T-cell (primary cell): ENCODE measurements around the gene SSPN. TPM values are rescaled to one million over a fixed set of nuclear protein-coding genes. Genes with fewer than 3 reads are reported as not detected.

ENCODE experiments used
- ATAC-seq, 4 experiments: fragments of 200-7000 bp in 3 of 4; fragments of 150-1000 bp in 1 of 4; cut with Tn5 transposase; replicated peaks in 1 of 4; 1 replicate in 3 of 4; 2 replicates in 1 of 4; pipeline ENCODE4 v1.10.0; 2021; ENCODE audit warnings: moderate library complexity in 3 of 4, mild to moderate bottlenecking in 2 of 4, moderate number of reproducible peaks in 1 of 4
- CTCF ChIA-PET, 2 donors: fragments of 300-600 bp; sonication (Branson Sonifier 250); formaldehyde crosslinking; loops; one replicate each; lab custom pipeline; 2022; ENCODE audit warnings: antibody characterized with exemption in 2 of 2; lab: Charles Lee
- POLR2A ChIA-PET, 2 donors: fragments of 300-600 bp; sonication (Branson Sonifier 250); formaldehyde crosslinking; loops; one replicate each; lab custom pipeline; 2022; ENCODE audit warnings: antibody characterized with exemption in 2 of 2; lab: Charles Lee
- DNase-seq, 35 experiments: peaks; one replicate each; pipeline versions ENCODE4 v3.0.0 to v3.0.0-alpha.2; 2013 to 2023
- H3K27ac ChIP-seq: one replicate; pipeline ENCODE4 v1.5.1; 2013; ENCODE audit warnings: low read length
- H3K27me3 ChIP-seq, 2 experiments: replicated peaks in 1 of 2; 1 replicate in 1 of 2; 2 replicates in 1 of 2; pipeline versions ENCODE4 v1.6.1 to v1.7.0; 2013; ENCODE audit warnings: low read length in 1 of 2, mixed read lengths in 1 of 2; ENCODE audit not compliant: control insufficient read depth in 2 of 2, insufficient read depth in 2 of 2; ENCODE audit errors: extremely low read depth in 1 of 2
- H3K36me3 ChIP-seq, 2 donors: 1 replicate in 1 of 2; 2 replicates in 1 of 2; pipeline versions ENCODE4 v1.6.1 to v1.7.0; 2013; ENCODE audit warnings: low read length in 1 of 2; ENCODE audit not compliant: control insufficient read depth in 2 of 2, insufficient read depth in 1 of 2; ENCODE audit errors: extremely low read depth in 1 of 2
- H3K4me1 ChIP-seq, 2 experiments: 1 replicate in 1 of 2; 2 replicates in 1 of 2; pipeline versions ENCODE4 v1.6.1 to v1.7.0; 2013; ENCODE audit warnings: low read length in 2 of 2, mixed read lengths in 1 of 2; ENCODE audit not compliant: insufficient read depth in 2 of 2, control insufficient read depth in 1 of 2; ENCODE audit errors: extremely low read depth in 1 of 2
- H3K4me3 ChIP-seq, 2 donors: 1 replicate in 1 of 2; 2 replicates in 1 of 2; pipeline versions ENCODE4 v1.5.1 to v1.7.0; 2013; ENCODE audit warnings: mild to moderate bottlenecking in 2 of 2, low read length in 1 of 2, moderate library complexity in 1 of 2; ENCODE audit not compliant: control insufficient read depth in 1 of 2; ENCODE audit errors: extremely low read depth in 1 of 2
- H3K9me3 ChIP-seq: 2 replicates; pipeline ENCODE4 v1.7.0; 2013
- H3K27ac Mint-ChIP-seq, 2 donors: one replicate each; pipeline ENCODE4 v1.8.0; 2020 to 2021; ENCODE audit warnings: mild to moderate bottlenecking in 2 of 2, mixed read lengths in 2 of 2
- H3K27me3 Mint-ChIP-seq, 2 donors: one replicate each; pipeline ENCODE4 v1.8.0; 2021 to 2022; ENCODE audit warnings: mixed read lengths in 2 of 2
- H3K36me3 Mint-ChIP-seq: one replicate; pipeline ENCODE4 v1.8.0; 2021; ENCODE audit warnings: mixed read lengths
- H3K4me1 Mint-ChIP-seq, 3 donors: one replicate each; pipeline ENCODE4 v1.8.0; 2020 to 2022; ENCODE audit warnings: mixed read lengths in 3 of 3, mild to moderate bottlenecking in 1 of 3
- H3K4me3 Mint-ChIP-seq, 3 donors: one replicate each; pipeline ENCODE4 v1.8.0; 2020 to 2022; ENCODE audit warnings: mild to moderate bottlenecking in 3 of 3, mixed read lengths in 3 of 3, moderate library complexity in 3 of 3
- H3K9me3 Mint-ChIP-seq, 3 donors: one replicate each; pipeline ENCODE4 v1.8.0; 2020 to 2022; ENCODE audit warnings: mixed read lengths in 3 of 3
- WGBS: methylation state at CpG from one replicate; pipeline ENCODE4 v1.1.5; 2013; ENCODE audit warnings: missing lambda C conversion rate; ENCODE audit not compliant: insufficient coverage; 5-methylcytosine and 5-hydroxymethylcytosine counted together
- total RNA-seq, 35 experiments: library from RNA in 6 of 35; stranded (reverse) in 6 of 35; fragments of 120-200 nt in 1 of 35; gene quantifications; one replicate each; pipeline versions ENCODE4 v1.2.1 to v1.2.4 and lab custom pipeline; 2013 to 2026

Gene SSPN
- total RNA-seq, 5 donors from 2014 or later (not counting 1 experiment from before 2014, with no cell fraction given) = 0.06 to 0.33 (median 0.15) TPM

DNA sequence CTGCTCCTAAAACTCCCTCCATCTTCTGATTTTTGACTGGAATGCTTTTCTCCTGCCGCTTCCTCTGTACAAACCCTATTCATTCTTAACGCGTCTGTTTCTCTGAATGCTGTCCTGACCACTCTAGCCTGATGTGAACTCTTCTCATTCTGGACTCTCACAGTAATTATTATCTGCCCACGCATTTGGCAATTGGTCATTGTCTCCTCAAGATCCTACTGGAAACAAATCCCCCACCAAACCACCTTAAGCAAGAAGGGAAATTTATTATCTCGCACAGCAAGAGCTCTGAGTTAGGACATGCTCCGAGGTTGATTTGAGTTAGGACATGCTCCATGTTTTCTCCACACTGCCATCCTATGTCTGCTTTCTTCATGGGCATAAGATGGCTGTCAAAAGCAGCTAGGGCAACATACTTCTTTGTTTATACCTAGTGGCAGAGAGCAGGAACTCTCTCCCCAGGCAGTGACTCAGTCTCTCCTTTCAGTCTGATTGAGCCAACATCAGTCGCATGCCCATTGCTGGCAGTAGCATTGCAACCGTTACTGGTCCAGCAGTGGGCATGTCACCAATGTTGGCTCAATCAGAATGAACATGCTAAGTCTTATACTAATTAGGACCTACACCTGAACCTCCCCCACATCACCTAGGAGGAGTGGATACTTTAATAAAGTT, 102.2 kb downstream of the SSPN start:
- H3K27ac ChIP-seq = no peak overlapping the region
- 92% methylated on average over 2 of the region's 8 CpGs for WGBS
- peaks cover 18 to 22% (median 19%) of the 10 kb centered on the region in 3 donors for H3K4me1 Mint-ChIP-seq
- no peaks in the 10 kb centered on the region for H3K9me3 ChIP-seq
- ChIA-PET CTCF (no interaction called here), POLR2A (no interaction called here)
- H3K27me3 ChIP-seq = no peaks in the 10 kb centered on the region
- no peaks in the 10 kb centered on the region for H3K4me1 ChIP-seq
- peaks cover 0 to 6% (median 0%) of the 10 kb centered on the region in 3 donors for H3K9me3 Mint-ChIP-seq
- peaks cover 0 to under 1% of the 10 kb centered on the region in 2 donors for H3K27me3 Mint-ChIP-seq
- no peak overlapping the region for H3K27ac Mint-ChIP-seq
- H3K36me3 ChIP-seq = no peaks in the 10 kb centered on the region
- ATAC-seq = no peak
- no peak overlapping the region for H3K4me3 ChIP-seq
- no peak for DNase-seq
- no peak overlapping the region for H3K4me3 Mint-ChIP-seq
- no peaks in the 10 kb centered on the region for H3K36me3 Mint-ChIP-seq

DNA sequence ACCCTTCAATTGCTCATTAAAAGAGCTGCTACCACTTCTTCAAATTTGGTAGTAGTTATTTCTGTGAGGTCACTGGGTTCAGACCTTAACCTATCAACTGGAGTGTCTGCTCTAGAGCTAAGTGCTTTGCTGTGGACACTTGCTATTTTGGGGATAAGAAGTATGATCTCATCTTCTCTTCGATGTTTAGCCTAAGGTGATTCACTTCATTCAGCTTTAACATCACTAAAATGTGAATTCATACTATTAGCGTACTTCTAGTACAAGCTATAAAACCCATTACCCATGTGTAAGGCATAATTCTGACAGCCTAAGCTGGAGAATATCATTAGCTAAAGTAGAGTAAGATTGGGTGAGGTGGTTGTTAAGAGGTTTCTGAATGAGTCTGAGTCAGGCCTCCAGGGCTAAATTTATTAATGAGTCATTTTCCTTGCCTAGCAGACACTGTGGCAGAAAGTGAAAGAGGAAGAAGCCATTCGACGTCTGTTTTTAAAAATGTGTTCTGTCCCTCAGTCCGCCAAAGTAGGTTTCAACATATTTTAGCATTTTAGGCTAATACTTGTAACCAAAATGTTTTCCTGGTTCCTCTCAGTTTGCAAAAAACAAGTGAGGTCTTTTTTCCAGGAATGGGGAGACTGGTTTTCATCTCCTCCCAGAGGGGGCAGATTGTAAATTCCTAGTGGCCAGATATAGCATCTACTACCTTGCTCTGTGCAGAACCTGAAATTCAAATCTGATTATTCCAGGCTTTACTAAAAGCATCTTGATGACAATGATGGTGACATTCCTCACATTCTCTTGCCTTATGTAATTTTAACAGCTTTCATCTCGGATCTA, 103.6 kb downstream of the SSPN start:
- POLR2A ChIA-PET = no interaction called here
- no peaks in the 10 kb centered on the region for H3K4me1 ChIP-seq
- peak; percentile 58 to 75 (median 62) for ATAC-seq
- Mint-ChIP-seq H3K27ac (peak overlapping the region in 1 of 2 donors; percentile 9), H3K9me3 (peaks cover 0 to 6% (median 0%) of the 10 kb centered on the region in 3 donors), H3K4me1 (peaks cover 18 to 22% (median 19%) of the 10 kb centered on the region in 3 donors), H3K4me3 (peak overlapping the region; percentile 19 to 59 (median 34)), H3K27me3 (peaks cover 0 to 6% of the 10 kb centered on the region in 2 donors), H3K36me3 (no peaks in the 10 kb centered on the region)
- peak overlapping the region in 1 of 2 donors; percentile 10 for H3K4me3 ChIP-seq
- 39% methylated on average over 3 of the region's 6 CpGs for WGBS
- no peaks in the 10 kb centered on the region for H3K27me3 ChIP-seq
- H3K36me3 ChIP-seq = no peaks in the 10 kb centered on the region
- DNase-seq = peak in 2 of 35 experiments; percentile 13 to 15
- no peak overlapping the region for H3K27ac ChIP-seq
- CTCF ChIA-PET = interaction anchor here in 1 of 2 donors (0.6 kb wide), 1 partner anchor 202 kb away, joined by 3 read pairs; no protein-coding TSS in a partner anchor
- H3K9me3 ChIP-seq = no peaks in the 10 kb centered on the region

DNA sequence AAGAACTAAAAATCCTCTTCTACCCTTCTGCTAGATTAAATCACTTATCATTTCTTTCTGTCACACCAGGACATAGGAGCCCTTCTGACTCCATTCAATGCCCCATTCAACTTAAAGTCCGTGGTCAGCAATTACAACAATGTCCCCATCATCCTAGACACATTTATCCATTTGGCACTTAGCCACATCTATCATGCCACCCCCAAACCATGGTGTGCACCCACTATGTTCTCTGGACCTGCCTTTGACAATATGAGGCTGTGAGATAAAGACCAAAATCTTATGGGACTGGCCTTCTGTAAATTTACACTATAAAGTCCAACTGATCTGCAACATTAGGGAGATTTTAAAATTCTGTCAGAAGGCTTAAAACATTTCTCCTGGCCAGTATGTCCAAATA, 104.4 kb downstream of the SSPN start:
- peaks cover 18 to 22% (median 19%) of the 10 kb centered on the region in 3 donors for H3K4me1 Mint-ChIP-seq

More for the DNA sequence above, 104.4 kb downstream of the SSPN start:
- Histone ChIP-seq H3K9me3 (no peaks in the 10 kb centered on the region), H3K27me3 (no peaks in the 10 kb centered on the region), H3K36me3 (no peaks in the 10 kb centered on the region), H3K4me1 (no peaks in the 10 kb centered on the region), H3K27ac (no peak overlapping the region), H3K4me3 (no peak overlapping the region)
- Mint-ChIP-seq H3K27ac (no peak overlapping the region), H3K36me3 (no peaks in the 10 kb centered on the region), H3K4me3 (peak overlapping the region in 2 of 3 donors; percentile 19 to 59), H3K27me3 (peaks cover 0 to 6% of the 10 kb centered on the region in 2 donors), H3K9me3 (peaks cover 0 to 6% (median 0%) of the 10 kb centered on the region in 3 donors)
- CTCF ChIA-PET = no interaction called here
- 75% methylated on average over 1 of the region's 1 CpG for WGBS
- POLR2A ChIA-PET = no interaction called here
- no peak for DNase-seq
- ATAC-seq = no peak

Other genes starting within 250 kb of the SSPN start
- under 1 TPM in 4 of 5 donors, not detected in 1; 0.50 to 0.98 (median 0.73) TPM for gene RASSF8, start 236.9 kb upstream of the SSPN start, total RNA-seq
- gene BHLHE41, start 70.5 kb upstream of the SSPN start, total RNA-seq = 1 to 10 TPM in 2 of 5 donors, under 1 TPM in 1, not detected in 2; 0.46 to 1.7 (median 1.3) TPM